ENCODE results near the gene HDAC2. TPM values are rescaled to one million over a fixed set of nuclear protein-coding genes. Genes with fewer than 3 reads are reported as not detected.

HDAC2 gene
- total and polyA plus RNA-seq, 2 donors (not counting 3 experiments of a cell fraction or from before 2014, with no cell fraction given), result 121 to 142 TPM

GRCh38 chr6:113903666-113904330, 67.2 kb downstream of the HDAC2 start:
- CTCF ChIA-PET, result interaction anchor here (0.7 to 1.5 kb wide), 3 partner anchors 24 to 36 kb away, joined by 3 to 4 read pairs (median 3); no protein-coding TSS in a partner anchor
- no peaks in the 10 kb centered on the region for H3K79me2 ChIP-seq (ENCODE audit: control insufficient read depth, insufficient read depth, low read length)
- peak overlapping the region; percentile 52 for H2AFZ ChIP-seq (ENCODE audit: low read depth, low read length)
- POLR2A ChIA-PET, result no interaction called here
- no peaks in the 10 kb centered on the region for H3K9me3 ChIP-seq (replicated peaks; ENCODE audit: control insufficient read depth, insufficient read depth, low read length)
- no peak overlapping the region for H3K4me3 ChIP-seq (replicated peaks in 1 of 3; ENCODE audit: insufficient read depth in 1 of 3, low read depth in 1 of 3, low read length in 3 of 3)
- H3K36me3 ChIP-seq (ENCODE audit: control insufficient read depth in 2 of 2, extremely low read depth in 1 of 2, insufficient read depth in 2 of 2, low read length in 2 of 2), result no peaks in the 10 kb centered on the region
- no peak overlapping the region for H3K4me2 ChIP-seq (ENCODE audit: insufficient read depth, low read length)
- TF ChIP-seq EZH2 (IDR thresholded peaks at IDR 0.05; ENCODE audit: borderline replicate concordance, low read depth, low read length, severe bottlenecking) (no peak), JUN (IDR thresholded peaks at IDR 0.05; ENCODE audit: borderline replicate concordance, insufficient read depth, insufficient read length, low read depth) (no peak), POLR2AphosphoS5 (IDR thresholded peaks at IDR 0.05; ENCODE audit: insufficient read depth, low read depth, low read length) (no peak), GATA2 (IDR thresholded peaks at IDR 0.05; ENCODE audit: insufficient read depth, insufficient read length, low read depth, low read length) (no peak), POLR2A (IDR thresholded peaks at IDR 0.05; ENCODE audit: low read depth, low read length) (no peak), FOS (IDR thresholded peaks at IDR 0.05; ENCODE audit: borderline replicate concordance, insufficient read depth, low read length) (no peak), MYC (IDR thresholded peaks at IDR 0.05; ENCODE audit: low read depth, low read length) (no peak)
- TF ChIP-seq, protein P1, sequence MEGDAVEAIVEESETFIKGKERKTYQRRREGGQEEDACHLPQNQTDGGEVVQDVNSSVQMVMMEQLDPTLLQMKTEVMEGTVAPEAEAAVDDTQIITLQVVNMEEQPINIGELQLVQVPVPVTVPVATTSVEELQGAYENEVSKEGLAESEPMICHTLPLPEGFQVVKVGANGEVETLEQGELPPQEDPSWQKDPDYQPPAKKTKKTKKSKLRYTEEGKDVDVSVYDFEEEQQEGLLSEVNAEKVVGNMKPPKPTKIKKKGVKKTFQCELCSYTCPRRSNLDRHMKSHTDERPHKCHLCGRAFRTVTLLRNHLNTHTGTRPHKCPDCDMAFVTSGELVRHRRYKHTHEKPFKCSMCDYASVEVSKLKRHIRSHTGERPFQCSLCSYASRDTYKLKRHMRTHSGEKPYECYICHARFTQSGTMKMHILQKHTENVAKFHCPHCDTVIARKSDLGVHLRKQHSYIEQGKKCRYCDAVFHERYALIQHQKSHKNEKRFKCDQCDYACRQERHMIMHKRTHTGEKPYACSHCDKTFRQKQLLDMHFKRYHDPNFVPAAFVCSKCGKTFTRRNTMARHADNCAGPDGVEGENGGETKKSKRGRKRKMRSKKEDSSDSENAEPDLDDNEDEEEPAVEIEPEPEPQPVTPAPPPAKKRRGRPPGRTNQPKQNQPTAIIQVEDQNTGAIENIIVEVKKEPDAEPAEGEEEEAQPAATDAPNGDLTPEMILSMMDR (IDR thresholded peaks at IDR 0.05; ENCODE audit: extremely low read depth in 1 of 2, insufficient read depth in 1 of 2, low read depth in 1 of 2, low read length in 2 of 2), result no peak
- TF ChIP-seq, protein P2, sequence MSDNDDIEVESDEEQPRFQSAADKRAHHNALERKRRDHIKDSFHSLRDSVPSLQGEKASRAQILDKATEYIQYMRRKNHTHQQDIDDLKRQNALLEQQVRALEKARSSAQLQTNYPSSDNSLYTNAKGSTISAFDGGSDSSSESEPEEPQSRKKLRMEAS (IDR thresholded peaks at IDR 0.05; ENCODE audit: insufficient read depth, insufficient read length), result no peak
- no peaks in the 10 kb centered on the region for H4K20me1 ChIP-seq (replicated peaks; ENCODE audit: control insufficient read depth, extremely low read depth, insufficient read depth, low read length)
- H3K9ac ChIP-seq (replicated peaks; ENCODE audit: extremely low read depth, insufficient read depth, low read length), result no peak overlapping the region
- no peaks in the 10 kb centered on the region for H3K9me1 ChIP-seq (replicated peaks; ENCODE audit: control insufficient read depth, extremely low read depth, insufficient read depth, low read length)
- DNase-seq (ENCODE audit: low read depth, low spot score) (peak; percentile 91), FAIRE-seq (peak; percentile 79)
- peaks cover 4% of the 10 kb centered on the region for H3K4me1 ChIP-seq (ENCODE audit: control insufficient read depth, extremely low read depth, insufficient read depth, low read length)
- no TSS peak for BruUV-seq (replicated peaks)
- intact Hi-C loops (cut with micrococcal nuclease) (loop anchor here (10.0 kb wide), 2 partner anchors 719 to 1029 kb away; no protein-coding TSS in a partner anchor), dilution Hi-C loops (cut with MboI; ENCODE audit: extremely low pct_ligation_motif_present, low sequenced_read_pairs) (loop anchor here (25.0 kb wide), 1 partner anchor 891 kb away; no protein-coding TSS in a partner anchor)
- H3K27ac ChIP-seq (ENCODE audit: insufficient read depth, low read depth, low read length), result no peak overlapping the region
- no peaks in the 10 kb centered on the region for H3K27me3 ChIP-seq (ENCODE audit: control insufficient read depth in 2 of 2, insufficient read depth in 2 of 2, low read length in 2 of 2)

Data from endothelial cell of umbilical vein (primary cell).